Suprapubic skin (tissue), 4 donors: ENCODE data around the gene HERC5. TPM values are rescaled to one million over a fixed set of nuclear protein-coding genes. Genes with fewer than 3 reads are reported as not detected.

Experiments
- DNase-seq, 2 donors: peaks; one replicate each; pipeline ENCODE4 v3.0.0-alpha.2; 2019; ENCODE audit warnings: low spot score in 2 of 2
- H3K27ac ChIP-seq: fragments of 200-600 bp; sonication (generic); one replicate; pipeline ENCODE4 v1.5.1; 2019
- H3K27me3 ChIP-seq: fragments of 200-600 bp; sonication (generic); one replicate; pipeline ENCODE4 v1.5.1; 2019
- H3K36me3 ChIP-seq: fragments of 200-600 bp; sonication (generic); one replicate; pipeline ENCODE4 v1.5.1; 2019
- H3K4me1 ChIP-seq: fragments of 200-600 bp; sonication (generic); one replicate; pipeline ENCODE4 v1.5.1; 2019
- H3K4me3 ChIP-seq: fragments of 200-600 bp; sonication (generic); one replicate; pipeline ENCODE4 v1.5.1; 2019; ENCODE audit warnings: mild to moderate bottlenecking
- H3K9me3 ChIP-seq: fragments of 200-600 bp; sonication (generic); one replicate; pipeline ENCODE4 v1.5.1; 2019
- EP300 ChIP-seq: sonication (generic); formaldehyde crosslinking; IDR thresholded peaks from one replicate; pipeline ENCODE4 v1.6.1; 2017; ENCODE audit warnings: antibody characterized with exemption
- POLR2A ChIP-seq, 2 donors: fragments of 450-650 bp; IDR thresholded peaks; one replicate each; pipeline ENCODE4 v1.6.1; 2017; ENCODE audit warnings: antibody characterized with exemption in 2 of 2, mild to moderate bottlenecking in 2 of 2, moderate library complexity in 2 of 2
- POLR2AphosphoS5 ChIP-seq, 3 donors: sonication (generic); formaldehyde crosslinking; IDR thresholded peaks; one replicate each; pipeline ENCODE4 v1.6.1; 2017; ENCODE audit warnings: antibody characterized with exemption in 3 of 3
- WGBS: methylation state at CpG from one replicate; pipeline ENCODE4 v1.1.5; 2018; 5-methylcytosine and 5-hydroxymethylcytosine counted together
- total RNA-seq, 4 donors: library from RNA; depleted of rRNA; stranded (reverse); fragments of >200 nt; gene quantifications; one replicate each; pipeline ENCODE4 v1.1.0, GENCODE V29; 2016
- TF ChIP-seq, protein P1 (sequence below), 2 donors: fragments of 200-600 bp in 1 of 2; fragments of 450-650 bp in 1 of 2; sonication (generic) in 1 of 2; IDR thresholded peaks; one replicate each; pipeline ENCODE4 v1.5.1; 2016 to 2019; ENCODE audit warnings: antibody characterized with exemption in 2 of 2, mild to moderate bottlenecking in 1 of 2, moderate library complexity in 1 of 2

Gene HERC5
- total RNA-seq, 4 donors from 2014 or later, result 1.1 to 2.8 (median 1.8) TPM

DNA sequence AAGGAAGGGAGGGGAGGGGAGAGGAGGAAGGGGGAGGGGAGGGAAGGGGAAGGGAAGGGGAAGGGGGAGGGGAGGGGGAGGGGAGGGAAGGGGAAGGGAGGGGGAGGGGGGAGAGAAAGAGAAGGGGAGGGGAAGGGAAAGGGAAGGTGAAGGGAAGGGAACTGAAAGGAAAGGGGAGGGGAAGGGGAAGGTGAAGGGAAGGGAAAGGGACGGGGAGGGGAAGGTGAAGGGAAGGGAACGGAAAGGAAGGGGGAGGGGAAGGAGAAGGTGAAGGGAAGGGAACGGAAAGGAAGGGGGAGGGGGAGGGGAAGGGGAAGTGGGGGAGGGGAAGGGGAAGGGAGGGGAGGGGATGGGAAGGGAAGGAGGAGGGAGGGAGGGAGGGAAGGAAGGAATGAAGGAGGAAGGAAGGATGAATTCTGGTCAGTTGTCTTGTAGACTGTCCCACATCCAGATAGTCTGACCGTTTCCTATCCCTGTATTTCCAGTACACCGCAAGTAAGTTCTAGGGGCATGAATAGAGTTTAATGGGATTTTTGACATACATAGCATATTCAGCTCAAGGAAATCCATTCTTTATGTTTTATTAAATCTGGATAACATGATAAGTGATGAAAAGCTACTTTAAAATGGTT is 20.4 kb downstream of the HERC5 start:
- TF ChIP-seq, protein P1, sequence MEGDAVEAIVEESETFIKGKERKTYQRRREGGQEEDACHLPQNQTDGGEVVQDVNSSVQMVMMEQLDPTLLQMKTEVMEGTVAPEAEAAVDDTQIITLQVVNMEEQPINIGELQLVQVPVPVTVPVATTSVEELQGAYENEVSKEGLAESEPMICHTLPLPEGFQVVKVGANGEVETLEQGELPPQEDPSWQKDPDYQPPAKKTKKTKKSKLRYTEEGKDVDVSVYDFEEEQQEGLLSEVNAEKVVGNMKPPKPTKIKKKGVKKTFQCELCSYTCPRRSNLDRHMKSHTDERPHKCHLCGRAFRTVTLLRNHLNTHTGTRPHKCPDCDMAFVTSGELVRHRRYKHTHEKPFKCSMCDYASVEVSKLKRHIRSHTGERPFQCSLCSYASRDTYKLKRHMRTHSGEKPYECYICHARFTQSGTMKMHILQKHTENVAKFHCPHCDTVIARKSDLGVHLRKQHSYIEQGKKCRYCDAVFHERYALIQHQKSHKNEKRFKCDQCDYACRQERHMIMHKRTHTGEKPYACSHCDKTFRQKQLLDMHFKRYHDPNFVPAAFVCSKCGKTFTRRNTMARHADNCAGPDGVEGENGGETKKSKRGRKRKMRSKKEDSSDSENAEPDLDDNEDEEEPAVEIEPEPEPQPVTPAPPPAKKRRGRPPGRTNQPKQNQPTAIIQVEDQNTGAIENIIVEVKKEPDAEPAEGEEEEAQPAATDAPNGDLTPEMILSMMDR (IDR thresholded peaks at IDR 0.05), result no peak
- TF ChIP-seq EP300 (no peak), POLR2AphosphoS5 (IDR thresholded peaks at IDR 0.05) (no peak), POLR2A (IDR thresholded peaks at IDR 0.05) (no peak)
- no peak for DNase-seq
- WGBS, result 88% methylated on average over 3 of the region's 5 CpGs
- Histone ChIP-seq H3K4me3 (no peak overlapping the region), H3K36me3 (peaks cover 6% of the 10 kb centered on the region), H3K27ac (no peak overlapping the region), H3K27me3 (no peaks in the 10 kb centered on the region), H3K4me1 (no peaks in the 10 kb centered on the region), H3K9me3 (no peaks in the 10 kb centered on the region)

DNA sequence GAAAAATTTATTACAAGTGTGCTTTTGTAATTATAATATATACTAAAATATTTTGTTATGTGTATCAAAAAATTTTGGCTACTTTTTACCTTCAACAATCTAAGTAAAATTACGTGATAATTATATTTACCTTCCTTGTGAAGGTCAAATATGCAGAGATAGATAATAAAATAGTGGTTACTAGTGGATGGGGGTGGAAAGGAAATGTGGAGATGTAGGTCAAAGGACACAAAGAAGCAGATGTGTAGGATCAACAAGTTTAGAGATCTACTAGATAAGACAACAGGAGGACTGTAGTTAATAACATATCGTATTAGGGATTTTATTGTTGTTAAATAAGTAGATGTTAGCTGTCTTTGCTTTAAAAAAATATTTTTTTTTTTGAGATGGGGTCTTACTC is 21.3 kb downstream of the HERC5 start:
- TF ChIP-seq, protein P1 (IDR thresholded peaks at IDR 0.05), result no peak
- TF ChIP-seq POLR2A (IDR thresholded peaks at IDR 0.05) (no peak), EP300 (no peak), POLR2AphosphoS5 (IDR thresholded peaks at IDR 0.05) (no peak)
- no peak overlapping the region for H3K4me3 ChIP-seq
- DNase-seq, result no peak
- no peak overlapping the region for H3K27ac ChIP-seq
- 90% methylated on average over 2 of the region's 2 CpGs for WGBS
- no peaks in the 10 kb centered on the region for H3K4me1 ChIP-seq
- H3K36me3 ChIP-seq, result peaks cover 6% of the 10 kb centered on the region
- no peaks in the 10 kb centered on the region for H3K9me3 ChIP-seq
- no peaks in the 10 kb centered on the region for H3K27me3 ChIP-seq

DNA sequence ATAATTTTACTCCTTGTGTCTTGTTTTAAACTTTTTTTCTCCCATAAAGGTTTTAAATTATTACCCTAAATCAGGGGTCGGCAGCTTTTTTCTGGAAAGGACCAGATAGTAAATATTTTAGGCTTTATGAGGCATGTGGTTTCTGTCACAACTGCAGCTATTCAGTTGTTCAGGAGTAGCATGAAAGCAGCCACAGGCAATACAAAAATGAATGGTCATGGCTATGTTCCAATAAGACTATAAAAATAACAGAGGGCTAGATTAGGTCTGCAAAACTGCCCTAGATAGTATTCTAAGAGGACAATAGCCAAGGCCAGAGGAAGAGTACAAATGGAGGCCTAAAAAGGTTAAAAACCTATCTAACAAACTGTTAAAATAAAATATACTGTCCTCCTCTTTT is 24.6 kb downstream of the HERC5 start:
- Histone ChIP-seq H3K36me3 (peaks cover 5% of the 10 kb centered on the region), H3K27me3 (no peaks in the 10 kb centered on the region), H3K4me1 (no peaks in the 10 kb centered on the region), H3K4me3 (no peak overlapping the region), H3K27ac (no peak overlapping the region), H3K9me3 (no peaks in the 10 kb centered on the region)
- WGBS, result 45% methylated on average over 1 of the region's 1 CpG
- no peak for DNase-seq
- TF ChIP-seq, protein P1 (IDR thresholded peaks at IDR 0.05), result no peak
- TF ChIP-seq POLR2A (IDR thresholded peaks at IDR 0.05) (no peak), EP300 (no peak), POLR2AphosphoS5 (IDR thresholded peaks at IDR 0.05) (no peak)

DNA sequence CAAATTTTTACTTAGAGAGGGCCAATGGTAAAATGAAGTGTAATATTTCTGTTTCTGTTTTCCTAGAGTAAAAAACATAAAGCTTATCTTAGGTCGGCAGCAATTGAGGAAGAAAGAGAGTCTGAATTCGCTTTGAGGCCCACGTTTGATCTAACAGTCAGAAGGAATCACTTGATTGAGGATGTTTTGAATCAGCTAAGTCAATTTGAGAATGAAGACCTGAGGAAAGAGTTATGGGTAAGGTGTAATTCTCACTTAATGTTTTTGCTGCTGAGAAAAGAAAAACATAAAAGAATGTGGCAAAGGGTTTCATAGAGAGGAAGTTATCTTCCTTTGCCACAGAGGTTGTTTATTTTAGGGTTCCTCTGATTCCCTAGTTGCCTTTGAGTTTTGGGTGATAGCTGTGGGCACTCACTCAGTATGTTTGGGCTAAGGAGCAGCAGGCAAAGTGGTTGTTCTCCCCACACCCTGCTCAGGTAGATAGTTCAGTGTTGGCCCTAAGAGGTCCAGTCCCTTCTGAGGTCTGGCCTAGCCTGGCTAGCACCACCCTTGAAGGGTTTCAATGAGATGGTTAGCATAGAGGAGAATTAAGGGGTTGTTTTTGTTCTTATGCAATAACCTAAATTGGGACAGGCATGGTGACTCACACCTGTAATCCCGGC is 32.3 kb downstream of the HERC5 start:
- TF ChIP-seq POLR2A (IDR thresholded peaks at IDR 0.05) (no peak), POLR2AphosphoS5 (IDR thresholded peaks at IDR 0.05) (no peak), EP300 (no peak)
- TF ChIP-seq, protein P1 (IDR thresholded peaks at IDR 0.05), result no peak

DNA sequence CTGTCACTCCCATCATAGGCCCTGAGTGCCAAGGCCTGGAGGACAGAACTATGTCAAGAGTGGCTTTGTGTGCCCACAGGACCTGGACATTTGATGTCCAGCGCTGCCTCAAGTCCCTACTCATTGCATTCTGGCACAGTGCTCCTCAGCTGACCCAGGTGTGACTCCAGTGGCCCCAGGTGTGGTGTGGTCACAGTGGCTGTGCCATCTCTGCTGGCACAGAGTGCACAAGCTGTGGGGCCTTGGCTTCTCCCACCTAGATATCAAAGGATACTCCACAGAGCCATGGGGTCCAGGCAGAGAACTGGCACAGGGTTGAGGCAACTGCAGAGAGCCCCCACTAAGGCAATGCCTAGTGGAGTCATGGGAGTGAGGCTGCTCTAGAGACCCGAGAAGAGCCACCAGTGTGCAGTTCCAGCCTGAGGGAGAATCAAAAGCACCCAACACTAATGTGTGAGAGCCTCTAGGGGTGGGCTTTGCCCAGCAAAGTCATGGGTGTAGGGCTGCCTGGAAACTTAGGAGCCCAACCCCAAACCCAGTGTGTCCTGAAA is 41.0 kb downstream of the HERC5 start:
- Histone ChIP-seq H3K36me3 (peaks cover 7% of the 10 kb centered on the region), H3K4me1 (no peaks in the 10 kb centered on the region), H3K4me3 (no peak overlapping the region), H3K27me3 (no peaks in the 10 kb centered on the region), H3K9me3 (no peaks in the 10 kb centered on the region), H3K27ac (no peak overlapping the region)
- no peak for DNase-seq
- TF ChIP-seq, protein P1 (IDR thresholded peaks at IDR 0.05), result no peak
- TF ChIP-seq EP300 (no peak), POLR2A (IDR thresholded peaks at IDR 0.05) (no peak), POLR2AphosphoS5 (IDR thresholded peaks at IDR 0.05) (no peak)
- 96% methylated on average over 2 of the region's 2 CpGs for WGBS

More for the DNA sequence above, 32.3 kb downstream of the HERC5 start:
- DNase-seq, result no peak
- no peak overlapping the region for H3K4me3 ChIP-seq
- H3K9me3 ChIP-seq, result no peaks in the 10 kb centered on the region
- H3K27ac ChIP-seq, result no peak overlapping the region
- no peaks in the 10 kb centered on the region for H3K27me3 ChIP-seq
- no peaks in the 10 kb centered on the region for H3K4me1 ChIP-seq
- WGBS, result 83% methylated on average over 4 of the region's 4 CpGs
- peaks cover 9% of the 10 kb centered on the region for H3K36me3 ChIP-seq
